Measurements from ENCODE around the gene DDAH2.

The DDAH2 gene

DNA sequence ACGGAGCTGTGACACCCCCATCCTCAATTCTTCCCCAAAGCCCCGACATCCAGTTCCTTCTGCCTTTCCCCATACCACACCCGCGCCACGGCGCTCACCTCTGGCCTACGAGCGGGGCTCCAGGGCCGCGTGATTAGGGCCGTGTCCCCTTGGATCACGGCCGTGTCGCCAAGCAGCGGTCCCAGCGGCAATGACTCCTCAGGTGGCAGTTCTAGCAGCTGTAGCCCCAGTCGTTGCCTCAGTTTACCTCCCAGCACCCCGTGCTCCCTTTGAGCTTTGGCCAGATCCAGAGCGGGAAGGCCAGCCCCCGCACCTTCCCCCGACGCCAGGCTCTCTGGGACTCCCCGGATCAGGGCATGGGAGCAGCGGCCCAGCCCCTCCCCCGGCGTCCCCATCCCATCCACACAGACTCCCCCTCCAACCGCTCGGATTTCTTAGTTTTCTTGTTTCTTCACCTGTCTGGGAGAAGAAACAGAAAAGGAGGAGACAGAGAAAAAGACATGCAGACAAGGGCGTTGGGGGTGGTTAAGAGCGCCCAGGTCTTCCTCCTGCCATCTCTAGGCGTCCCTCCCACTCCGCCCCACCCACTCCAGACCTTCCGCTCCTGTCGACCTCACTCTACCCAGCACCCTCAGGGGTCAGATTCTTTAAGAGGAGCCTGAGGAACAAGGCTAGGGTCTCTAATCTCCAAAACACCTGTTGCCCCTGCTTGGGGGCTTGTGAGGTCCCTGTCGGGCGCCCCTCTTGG, at the start of gene DDAH2:
DDAH2 (minus strand) TSS at position 533 of the 748 bp plus-strand sequence; CDS start at position 395, 138 bp downstream.
- DNase-seq (ENCODE audit: low spot score): no peak

GRCh38 chr6:31778193-31778592, 49.1 kb upstream of the DDAH2 start:
- DNase-seq (ENCODE audit: low spot score): no peak

DNA sequence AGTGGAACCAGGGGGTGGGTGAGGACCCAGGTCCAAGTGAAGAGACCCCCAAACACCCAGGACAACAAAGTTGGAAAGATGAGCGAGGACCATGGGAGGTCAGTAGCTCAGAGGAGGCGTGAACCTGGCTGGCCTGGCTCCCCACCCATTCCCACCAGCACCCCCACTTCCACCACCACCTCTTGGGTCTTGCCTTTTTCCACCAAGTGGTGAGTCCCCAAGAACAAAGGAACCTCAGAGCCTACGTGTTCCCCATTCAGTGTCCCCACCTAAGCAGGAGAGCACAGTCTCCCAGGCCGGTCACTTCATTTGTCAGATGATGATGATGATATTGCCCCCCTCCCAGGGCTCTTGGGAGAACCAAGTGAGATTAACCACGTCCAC, 48.6 kb upstream of the DDAH2 start:
- no peak for DNase-seq (ENCODE audit: low spot score)

DNA sequence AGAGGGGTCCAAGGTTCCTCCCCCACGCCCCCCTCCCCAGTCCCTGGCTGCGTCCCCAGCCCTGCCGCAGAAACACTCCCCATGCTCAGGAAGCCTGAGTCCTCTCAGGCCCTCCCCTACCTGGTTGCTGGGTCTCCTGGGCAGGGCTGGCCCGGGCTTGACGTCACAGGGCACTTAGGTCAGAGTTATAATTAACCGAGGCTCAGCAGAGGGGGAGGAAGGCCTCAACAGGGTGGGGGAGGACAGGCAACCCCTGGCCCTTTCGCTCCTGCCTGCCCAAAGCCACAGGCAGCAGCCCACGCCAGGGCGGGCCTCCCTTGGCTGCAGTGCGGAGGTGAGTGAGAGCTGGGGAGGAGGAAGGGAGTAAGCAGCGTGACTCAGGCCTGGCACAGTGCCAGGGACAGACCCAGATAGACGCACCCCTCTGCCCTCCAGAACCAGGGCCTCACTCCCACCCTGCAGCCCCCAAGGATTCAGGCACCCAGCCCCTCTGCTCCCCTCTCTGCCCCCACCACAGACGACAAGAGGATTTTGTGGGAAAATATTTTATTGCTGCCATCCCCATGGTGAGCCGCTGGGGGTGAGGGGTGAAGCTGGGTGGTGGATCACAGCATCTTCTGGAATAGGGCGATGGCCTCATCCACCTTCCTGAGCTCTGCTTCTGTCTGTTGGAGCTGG, 48.0 kb upstream of the DDAH2 start, which contains the start of gene VWA7:
VWA7 (minus strand) TSS at position 340 of the 678 bp plus-strand sequence. CDS start 549 bp downstream, outside the sequence.
- peak; percentile 98 for DNase-seq (ENCODE audit: low spot score)

DNA sequence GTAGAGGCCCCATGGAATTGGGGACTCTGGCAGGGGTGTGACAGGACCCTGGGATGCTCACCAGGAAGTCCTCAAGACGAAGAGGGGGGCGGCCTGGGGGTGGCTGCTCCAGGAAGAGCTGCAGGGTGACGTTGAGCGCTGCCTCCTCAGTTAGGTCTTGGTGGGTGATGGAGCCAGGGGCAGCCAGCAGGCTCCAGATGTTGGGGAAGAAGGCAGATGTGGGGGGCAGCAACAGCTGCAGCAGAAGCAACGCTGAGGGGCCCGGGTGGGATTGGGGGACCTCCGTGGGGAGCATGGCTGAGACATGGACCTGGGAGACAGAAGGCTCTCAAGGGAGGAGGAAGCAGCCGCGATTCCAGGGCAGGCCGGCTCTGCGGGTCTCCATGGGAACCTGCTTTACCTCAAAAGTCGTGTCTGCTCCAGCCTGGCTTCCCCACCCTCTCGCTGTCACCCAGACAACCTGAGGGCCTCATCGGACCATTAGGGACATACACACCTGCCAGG, 47.4 kb upstream of the DDAH2 start:
- DNase-seq (ENCODE audit: low spot score): no peak

- DNase-seq (ENCODE audit: low spot score): no peak
Observed at GRCh38 chr6:31775633-31776484, 46.8 kb upstream of the DDAH2 start.

- DNase-seq (ENCODE audit: low spot score): peak; percentile 35
Observed at GRCh38 chr6:31775184-31775583, 46.1 kb upstream of the DDAH2 start.

DNA sequence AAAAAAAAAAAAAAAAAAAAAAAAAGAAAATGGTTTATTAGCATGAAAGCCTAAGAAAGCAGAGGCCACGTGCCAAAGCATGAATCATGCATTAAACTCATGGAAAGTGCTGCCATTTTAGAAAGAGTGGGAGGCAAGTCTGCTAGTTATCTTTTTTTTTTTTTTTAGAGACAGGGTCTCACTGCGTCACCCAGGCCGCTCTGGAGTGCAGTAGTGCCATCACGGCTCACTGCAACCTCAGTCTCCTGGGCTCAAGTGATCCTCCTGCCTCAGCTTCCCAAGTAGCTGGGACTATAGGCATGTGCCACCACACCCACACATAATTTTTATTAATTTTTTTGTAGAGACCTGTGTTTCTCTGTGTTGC, 42.9 kb upstream of the DDAH2 start:
- no peak for DNase-seq (ENCODE audit: low spot score)

GRCh38 chr6:31770860-31771259, 41.8 kb upstream of the DDAH2 start:
- no peak for DNase-seq (ENCODE audit: low spot score)

- peak; percentile 74 for DNase-seq (ENCODE audit: low spot score)
Observed at GRCh38 chr6:31769684-31770371, 40.7 kb upstream of the DDAH2 start.

DNA sequence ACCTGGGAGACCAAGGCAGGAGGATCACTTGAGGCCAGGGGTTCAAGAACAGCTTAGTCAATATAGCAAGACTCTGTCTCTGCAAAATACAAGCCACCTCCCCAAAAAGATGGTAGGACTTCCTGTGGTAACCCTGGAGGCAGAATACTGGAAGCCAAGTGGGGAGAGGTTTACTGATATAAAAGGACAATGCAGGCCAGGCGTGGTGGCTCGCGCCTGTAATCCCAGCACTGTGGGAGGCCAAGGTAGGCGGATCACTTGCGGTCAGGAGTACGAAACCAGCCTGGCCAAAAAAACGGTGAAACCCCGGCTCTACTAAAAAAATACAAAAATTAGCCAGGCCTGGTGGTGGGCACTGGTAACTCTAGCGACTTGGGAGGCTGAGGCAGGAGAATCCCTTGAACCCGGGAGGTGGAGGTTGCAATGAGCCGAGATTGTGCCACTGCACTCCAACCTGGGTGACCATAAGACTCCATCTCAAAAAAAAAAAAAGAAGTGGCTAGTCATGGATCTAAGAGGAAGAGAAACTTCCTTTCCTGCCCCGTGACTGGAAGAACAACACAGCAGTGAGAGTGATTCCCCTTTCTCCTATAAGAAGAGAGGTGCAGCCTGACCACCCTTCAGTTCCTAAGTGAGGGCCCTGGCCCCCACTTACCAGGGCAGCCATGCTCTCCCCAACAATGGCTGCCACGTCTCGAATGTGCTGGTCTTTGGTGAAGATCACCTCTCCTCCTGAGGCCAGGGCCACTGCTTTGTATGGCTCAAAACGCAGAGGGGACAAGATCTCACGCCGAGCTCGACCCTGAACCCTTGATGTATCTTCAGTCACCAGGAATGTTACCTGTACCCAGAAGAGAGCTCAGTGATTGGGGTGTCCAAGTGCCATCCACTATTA, 39.5 kb upstream of the DDAH2 start:
- no peak for DNase-seq (ENCODE audit: low spot score)

DNA sequence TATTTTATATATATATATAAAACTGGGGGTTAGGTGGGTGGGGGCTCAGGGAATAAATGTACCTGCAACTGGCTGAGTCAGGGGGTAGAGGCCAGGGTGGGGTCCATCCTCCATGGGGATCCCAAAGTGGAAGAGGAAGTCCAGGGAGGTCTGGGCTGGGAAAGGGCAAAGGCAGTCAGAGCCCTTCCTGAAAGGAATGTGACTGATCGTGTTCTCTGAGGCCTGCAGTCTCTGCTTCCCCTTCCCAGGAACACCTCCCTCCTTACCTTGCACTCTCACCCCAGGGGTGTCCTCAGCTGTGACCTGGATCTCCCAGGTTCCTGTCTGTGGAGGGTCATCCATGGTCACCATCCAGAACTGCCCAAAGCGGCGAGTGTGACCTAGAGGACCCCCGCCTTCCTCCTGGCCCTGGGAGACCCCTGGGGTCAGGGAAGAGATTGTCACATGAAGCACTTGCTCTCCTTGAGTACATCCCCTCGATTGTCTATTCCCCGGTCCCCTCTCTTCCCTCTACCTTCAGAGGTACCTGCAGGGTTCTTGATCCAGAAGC, 38.1 kb upstream of the DDAH2 start:
- peak; percentile 43 for DNase-seq (ENCODE audit: low spot score)

DNA sequence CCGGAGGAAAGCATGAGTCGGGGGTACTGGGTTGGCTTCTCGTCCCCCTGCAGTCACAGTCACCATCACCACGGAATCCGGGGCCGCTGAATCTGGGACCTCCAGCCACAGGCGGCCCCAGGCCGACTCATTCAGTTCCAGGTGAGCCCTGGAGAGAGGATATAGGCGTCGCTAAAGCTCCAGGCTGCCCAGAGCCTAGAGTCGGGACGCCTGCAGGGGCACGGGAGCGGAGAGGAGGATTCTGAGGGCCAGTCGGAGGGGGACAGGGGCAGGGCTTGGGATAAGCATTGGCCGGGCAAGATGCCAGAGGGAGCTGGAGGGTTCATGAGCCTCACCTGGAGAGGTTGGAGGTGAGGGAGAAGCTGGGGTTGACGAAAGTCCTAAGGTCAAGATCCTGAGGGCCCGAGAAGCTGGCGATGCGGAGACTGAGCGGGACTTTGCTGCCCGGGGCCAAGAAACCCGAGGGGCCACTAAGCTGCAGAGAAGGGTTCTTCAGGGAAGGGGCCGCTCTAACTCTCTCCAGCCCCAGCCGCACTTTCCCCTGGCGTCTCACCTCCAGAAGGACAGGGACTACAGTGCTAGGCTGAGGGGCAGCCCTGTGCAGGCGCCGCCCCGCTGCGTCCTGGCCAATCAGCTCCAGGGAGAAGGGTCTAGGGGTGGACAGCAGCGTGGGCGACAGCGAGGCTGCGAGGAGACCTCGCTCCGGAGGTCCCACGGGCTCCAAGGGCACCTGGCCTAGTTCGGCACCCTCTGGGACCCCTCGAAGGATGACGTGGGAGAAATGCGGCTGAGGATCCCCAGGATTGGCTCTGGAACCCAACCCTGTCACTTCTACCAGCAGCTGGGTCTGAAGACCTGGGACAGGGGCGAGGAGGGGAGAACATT, 37.1 kb upstream of the DDAH2 start:
- no peak for DNase-seq (ENCODE audit: low spot score)

- no peak for DNase-seq (ENCODE audit: low spot score)
Observed at GRCh38 chr6:31765559-31765909, 36.4 kb upstream of the DDAH2 start.

- DNase-seq (ENCODE audit: low spot score): no peak
Observed at GRCh38 chr6:31764198-31764597, 35.1 kb upstream of the DDAH2 start.

DNA sequence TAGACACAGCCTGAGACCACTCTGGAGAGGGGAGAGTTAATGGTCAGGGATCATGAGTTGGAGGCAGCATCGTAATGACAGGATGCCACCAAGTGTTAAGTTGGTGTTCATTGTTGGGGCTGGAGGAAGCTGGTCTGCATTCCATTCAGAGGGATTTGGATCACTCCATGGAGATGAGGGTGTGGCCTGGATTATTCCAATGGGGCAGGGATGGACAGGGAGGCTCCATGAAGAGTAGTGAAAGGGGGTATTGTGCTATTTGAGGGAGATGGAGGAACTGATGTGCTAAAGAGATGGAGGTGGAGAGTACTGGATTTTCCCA, 34.5 kb upstream of the DDAH2 start:
- DNase-seq (ENCODE audit: low spot score): peak; percentile 59

- DNase-seq (ENCODE audit: low spot score): no peak
Observed at GRCh38 chr6:31762878-31763618, 33.9 kb upstream of the DDAH2 start.

- no peak for DNase-seq (ENCODE audit: low spot score)
Observed at GRCh38 chr6:31762356-31762755, 33.3 kb upstream of the DDAH2 start, which contains the start of gene SAPCD1. Gene SAPCD1, plus strand, starts transcription at chr6:31762656. Its CDS starts 399 bp downstream, at chr6:31763055.

DNA sequence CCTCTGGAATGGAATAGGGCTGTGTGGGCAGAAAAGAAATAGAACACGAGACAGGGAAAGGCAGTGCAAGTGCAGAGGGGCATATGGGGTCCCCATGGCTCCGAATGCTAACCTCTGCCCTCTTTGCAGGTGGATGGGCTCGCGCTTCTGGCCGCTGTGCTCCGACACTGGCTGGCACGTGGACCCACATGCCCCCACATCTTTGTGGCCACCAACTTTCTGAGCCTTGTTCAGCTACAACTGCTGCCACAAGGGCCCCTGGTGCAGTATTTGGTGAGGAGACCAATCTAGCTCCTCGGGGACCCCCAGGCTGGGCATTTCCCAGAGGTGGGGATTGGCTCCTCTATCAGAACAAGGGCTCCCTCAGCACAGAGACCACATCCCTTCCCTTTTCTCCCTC, 32.2 kb upstream of the DDAH2 start:
- DNase-seq (ENCODE audit: low spot score): no peak

Data from kidney tubule cell (primary cell).